ENCODE data around the gene ZNF655. TPM values are rescaled to one million over a fixed set of nuclear protein-coding genes. Genes with fewer than 3 reads are reported as not detected.

Gene ZNF655
- polyA plus RNA-seq, 1 donor, result 42.0 TPM

- no peak for DNase-seq
Observed at GRCh38 chr7:99607548-99607947, 49.1 kb downstream of the ZNF655 start.

GRCh38 chr7:99614495-99614894, 56.1 kb downstream of the ZNF655 start:
- no peak for DNase-seq

- no peak for DNase-seq
Observed at GRCh38 chr7:99615989-99616358, 57.5 kb downstream of the ZNF655 start.

GRCh38 chr7:99616359-99617191, 58.1 kb downstream of the ZNF655 start, which contains the start of gene ZSCAN25:
TSS of gene ZSCAN25 (plus strand) at chr7:99616946. CDS start at chr7:99619607, 2,661 bp downstream.
- DNase-seq, result peak; percentile 90

GRCh38 chr7:99617192-99617781, 58.8 kb downstream of the ZNF655 start:
- no peak for DNase-seq

- no peak for DNase-seq
Observed at GRCh38 chr7:99618726-99619125, 60.3 kb downstream of the ZNF655 start.

- no peak for DNase-seq
Observed at GRCh38 chr7:99619571-99620130, 61.2 kb downstream of the ZNF655 start.

- no peak for DNase-seq
Observed at GRCh38 chr7:99621271-99621670, 62.8 kb downstream of the ZNF655 start.

GRCh38 chr7:99622596-99622995, 64.2 kb downstream of the ZNF655 start:
- no peak for DNase-seq

- no peak for DNase-seq
Observed at GRCh38 chr7:99623091-99623693, 64.8 kb downstream of the ZNF655 start.

GRCh38 chr7:99623702-99624447, 65.4 kb downstream of the ZNF655 start:
- no peak for DNase-seq

- DNase-seq, result no peak
Observed at GRCh38 chr7:99624484-99624883, 66.0 kb downstream of the ZNF655 start.

GRCh38 chr7:99625321-99625720, 66.9 kb downstream of the ZNF655 start:
- no peak for DNase-seq

GRCh38 chr7:99625961-99626360, 67.5 kb downstream of the ZNF655 start:
- no peak for DNase-seq

Other genes starting within 250 kb of the ZNF655 start
- 59.5 TPM for gene ARPC1A, start 232.7 kb upstream of the ZNF655 start, polyA plus RNA-seq (ENCODE audit: insufficient read length)
- 48.9 TPM for gene ARPC1B, start 183.9 kb upstream of the ZNF655 start, polyA plus RNA-seq (ENCODE audit: insufficient read length)
- 119 TPM for gene PDAP1, start 150.0 kb upstream of the ZNF655 start, polyA plus RNA-seq (ENCODE audit: insufficient read length)
- gene BUD31, start 149.7 kb upstream of the ZNF655 start, polyA plus RNA-seq (ENCODE audit: insufficient read length), result 77.2 TPM
- 3.8 TPM for gene PTCD1, start 119.8 kb upstream of the ZNF655 start, polyA plus RNA-seq (ENCODE audit: insufficient read length)
- gene CPSF4, start 119.7 kb upstream of the ZNF655 start, polyA plus RNA-seq (ENCODE audit: insufficient read length), result 38.0 TPM
- gene ATP5MF, start 92.5 kb upstream of the ZNF655 start, polyA plus RNA-seq (ENCODE audit: insufficient read length), result 369 TPM
- 32.1 TPM for gene ZNF789, start 85.8 kb upstream of the ZNF655 start, polyA plus RNA-seq (ENCODE audit: insufficient read length)
- 10.4 TPM for gene ZNF394, start 58.4 kb upstream of the ZNF655 start, polyA plus RNA-seq (ENCODE audit: insufficient read length)
- 10.2 TPM for gene ZKSCAN5, start 54.0 kb upstream of the ZNF655 start, polyA plus RNA-seq (ENCODE audit: insufficient read length)
- gene FAM200A, start 6.5 kb upstream of the ZNF655 start, polyA plus RNA-seq (ENCODE audit: insufficient read length), result 8.9 TPM
- gene TMEM225B, start 39.6 kb downstream of the ZNF655 start, polyA plus RNA-seq (ENCODE audit: insufficient read length), result 0.94 TPM
- 11.0 TPM for gene ZSCAN25, start 58.3 kb downstream of the ZNF655 start, polyA plus RNA-seq (ENCODE audit: insufficient read length)
- gene CYP3A5, start 121.4 kb downstream of the ZNF655 start, polyA plus RNA-seq (ENCODE audit: insufficient read length), result 1.0 TPM
- gene CYP3A7, start 176.6 kb downstream of the ZNF655 start, polyA plus RNA-seq (ENCODE audit: insufficient read length), result not detected
- not detected for gene CYP3A4, start 225.5 kb downstream of the ZNF655 start, polyA plus RNA-seq (ENCODE audit: insufficient read length)

All from hindlimb muscle (tissue), 1 donor.